H1 (cell line): ENCODE data around the gene ZCCHC3.

Experiments
- CBX5 ChIP-seq: fragments of 300-800, 300-1000 bp; sonication (generic); IDR thresholded peaks from 2 replicates; pipeline ENCODE4 v1.7.1; 2016; ENCODE audit warnings: antibody characterized with exemption, low read length, low read depth
- CREB1 ChIP-seq: IDR thresholded peaks from 2 replicates; pipeline ENCODE4 v1.6.1; 2012; ENCODE audit warnings: inconsistent platforms
- EZH2 ChIP-seq: fragments of 200-600 bp; sonication (generic); IDR thresholded peaks from 2 replicates; pipeline ENCODE4 v1.7.1; 2012; ENCODE audit warnings: low read depth, mild to moderate bottlenecking, moderate library complexity, low read length, inconsistent platforms; ENCODE audit not compliant: severe bottlenecking
- GTF2F1 ChIP-seq: IDR thresholded peaks from 2 replicates; pipeline ENCODE4 v1.6.1; 2012; ENCODE audit warnings: low read depth, low read length, improper control_type of control experiment, borderline replicate concordance
- POLR2A ChIP-seq, 2 experiments: IDR thresholded peaks; 1 replicate in 1 of 2; 2 replicates in 1 of 2; pipeline ENCODE4 v1.6.1; 2011; ENCODE audit warnings: low read depth in 2 of 2, low read length in 2 of 2, mild to moderate bottlenecking in 2 of 2; ENCODE audit errors: control extremely low read depth in 1 of 2
- RAD21 ChIP-seq, 2 experiments: IDR thresholded peaks in 1 of 2; conservative IDR thresholded peaks in 1 of 2; 2 replicates each; pipeline ENCODE4 v1.6.1; 2011; ENCODE audit warnings: low read depth in 2 of 2, low read length in 2 of 2, improper control_type of control experiment in 1 of 2, inconsistent platforms in 1 of 2, mild to moderate bottlenecking in 1 of 2, moderate library complexity in 1 of 2
- RNF2 ChIP-seq: fragments of 200-900, 300-1000 bp; sonication (generic); IDR thresholded peaks from 2 replicates; pipeline ENCODE4 v1.7.1; 2016; ENCODE audit warnings: borderline replicate concordance, low read depth, mild to moderate bottlenecking, antibody characterized with exemption, low read length; ENCODE audit not compliant: poor library complexity, severe bottlenecking; ENCODE audit errors: missing control alignments
- RXRA ChIP-seq: IDR thresholded peaks from 2 replicates; pipeline ENCODE4 v1.6.1; 2011; ENCODE audit warnings: low read depth, mild to moderate bottlenecking, low read length, moderate library complexity; ENCODE audit not compliant: insufficient read depth
- SAP30 ChIP-seq: fragments of 300-600 bp; sonication (generic); IDR thresholded peaks from 2 replicates; pipeline ENCODE4 v1.7.1; 2012; ENCODE audit warnings: low read length, moderate library complexity, mild to moderate bottlenecking, inconsistent platforms; ENCODE audit not compliant: insufficient read depth, insufficient replicate concordance
- SIRT6 ChIP-seq: IDR thresholded peaks from one replicate; pipeline ENCODE4 v1.7.1; 2012; ENCODE audit warnings: low read length, inconsistent platforms
- SP1 ChIP-seq: IDR thresholded peaks from 2 replicates; pipeline ENCODE4 v1.6.1; 2011; ENCODE audit warnings: low read depth, low read length
- TF ChIP-seq, protein P1 (sequence below): IDR thresholded peaks from 2 replicates; pipeline ENCODE4 v1.6.1; 2011; ENCODE audit warnings: low read depth, mild to moderate bottlenecking, low read length; ENCODE audit not compliant: insufficient read depth
- TF ChIP-seq, protein P2 (sequence below), 3 experiments: IDR thresholded peaks; 1 replicate in 2 of 3; 2 replicates in 1 of 3; pipeline versions ENCODE4 v1.5.1 to v1.6.1; 2011; ENCODE audit warnings: low read length in 3 of 3, mild to moderate bottlenecking in 3 of 3, inconsistent platforms in 2 of 3, low read depth in 1 of 3, moderate library complexity in 1 of 3; ENCODE audit not compliant: insufficient read depth in 1 of 3; ENCODE audit errors: control extremely low read depth in 1 of 3

DNA sequence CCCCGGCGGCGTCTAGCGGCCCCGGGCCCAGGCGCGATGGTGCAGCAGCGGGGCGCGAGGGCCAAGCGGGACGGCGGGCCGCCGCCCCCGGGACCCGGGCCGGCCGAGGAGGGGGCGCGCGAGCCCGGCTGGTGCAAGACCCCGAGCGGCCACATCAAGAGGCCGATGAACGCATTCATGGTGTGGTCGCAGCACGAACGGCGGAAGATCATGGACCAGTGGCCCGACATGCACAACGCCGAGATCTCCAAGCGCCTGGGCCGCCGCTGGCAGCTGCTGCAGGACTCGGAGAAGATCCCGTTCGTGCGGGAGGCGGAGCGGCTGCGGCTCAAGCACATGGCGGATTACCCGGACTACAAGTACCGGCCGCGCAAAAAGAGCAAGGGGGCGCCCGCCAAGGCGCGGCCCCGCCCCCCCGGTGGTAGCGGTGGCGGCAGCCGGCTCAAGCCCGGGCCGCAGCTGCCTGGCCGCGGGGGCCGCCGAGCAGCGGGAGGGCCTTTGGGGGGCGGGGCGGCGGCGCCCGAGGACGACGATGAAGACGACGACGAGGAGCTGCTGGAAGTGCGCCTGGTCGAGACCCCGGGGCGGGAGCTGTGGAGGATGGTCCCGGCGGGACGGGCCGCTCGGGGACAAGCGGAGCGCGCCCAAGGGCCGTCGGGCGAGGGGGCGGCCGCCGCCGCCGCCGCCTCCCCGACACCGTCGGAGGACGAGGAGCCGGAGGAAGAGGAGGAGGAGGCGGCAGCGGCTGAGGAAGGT lies 28.7 kb downstream of the ZCCHC3 start:
- peak in 1 of 2 experiments; percentile 61; a peak in 1 of 3 replicates for TF ChIP-seq POLR2A (IDR thresholded peaks at IDR 0.05; ENCODE audit: control extremely low read depth in 1 of 2, low read depth in 2 of 2, low read length in 2 of 2)
- no peak for TF ChIP-seq RXRA
- TF ChIP-seq CREB1, result no peak
- TF ChIP-seq, protein P1, sequence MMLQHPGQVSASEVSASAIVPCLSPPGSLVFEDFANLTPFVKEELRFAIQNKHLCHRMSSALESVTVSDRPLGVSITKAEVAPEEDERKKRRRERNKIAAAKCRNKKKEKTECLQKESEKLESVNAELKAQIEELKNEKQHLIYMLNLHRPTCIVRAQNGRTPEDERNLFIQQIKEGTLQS, result no peak
- TF ChIP-seq, protein P2, sequence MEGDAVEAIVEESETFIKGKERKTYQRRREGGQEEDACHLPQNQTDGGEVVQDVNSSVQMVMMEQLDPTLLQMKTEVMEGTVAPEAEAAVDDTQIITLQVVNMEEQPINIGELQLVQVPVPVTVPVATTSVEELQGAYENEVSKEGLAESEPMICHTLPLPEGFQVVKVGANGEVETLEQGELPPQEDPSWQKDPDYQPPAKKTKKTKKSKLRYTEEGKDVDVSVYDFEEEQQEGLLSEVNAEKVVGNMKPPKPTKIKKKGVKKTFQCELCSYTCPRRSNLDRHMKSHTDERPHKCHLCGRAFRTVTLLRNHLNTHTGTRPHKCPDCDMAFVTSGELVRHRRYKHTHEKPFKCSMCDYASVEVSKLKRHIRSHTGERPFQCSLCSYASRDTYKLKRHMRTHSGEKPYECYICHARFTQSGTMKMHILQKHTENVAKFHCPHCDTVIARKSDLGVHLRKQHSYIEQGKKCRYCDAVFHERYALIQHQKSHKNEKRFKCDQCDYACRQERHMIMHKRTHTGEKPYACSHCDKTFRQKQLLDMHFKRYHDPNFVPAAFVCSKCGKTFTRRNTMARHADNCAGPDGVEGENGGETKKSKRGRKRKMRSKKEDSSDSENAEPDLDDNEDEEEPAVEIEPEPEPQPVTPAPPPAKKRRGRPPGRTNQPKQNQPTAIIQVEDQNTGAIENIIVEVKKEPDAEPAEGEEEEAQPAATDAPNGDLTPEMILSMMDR (IDR thresholded peaks at IDR 0.05; ENCODE audit: control extremely low read depth in 1 of 3, insufficient read depth in 1 of 3, low read depth in 1 of 3, low read length in 3 of 3), result no peak
- TF ChIP-seq GTF2F1, result no peak
- TF ChIP-seq SAP30, result no peak
- TF ChIP-seq EZH2, result no peak
- TF ChIP-seq RNF2, result no peak
- no peak for TF ChIP-seq SP1
- TF ChIP-seq RAD21 (IDR thresholded peaks at IDR 0.05 in 1 of 2, conservative IDR thresholded peaks at IDR 0.05 in 1 of 2; ENCODE audit: low read depth in 2 of 2, low read length in 2 of 2), result no peak
- TF ChIP-seq SIRT6, result no peak
- no peak for TF ChIP-seq CBX5
